Measurements from ENCODE around the gene RNF166. TPM values are rescaled to one million over a fixed set of nuclear protein-coding genes. Genes with fewer than 3 reads are reported as not detected.
A peak's percentile ranks its signal among the peaks of the same experiment; 100 is the strongest.

The RNF166 gene
- total and polyA plus RNA-seq, 2 of the 13 experiments (the other 11 are each of a cell fraction or from before 2014, with no cell fraction given) = 21.4 to 23.0 TPM

DNA sequence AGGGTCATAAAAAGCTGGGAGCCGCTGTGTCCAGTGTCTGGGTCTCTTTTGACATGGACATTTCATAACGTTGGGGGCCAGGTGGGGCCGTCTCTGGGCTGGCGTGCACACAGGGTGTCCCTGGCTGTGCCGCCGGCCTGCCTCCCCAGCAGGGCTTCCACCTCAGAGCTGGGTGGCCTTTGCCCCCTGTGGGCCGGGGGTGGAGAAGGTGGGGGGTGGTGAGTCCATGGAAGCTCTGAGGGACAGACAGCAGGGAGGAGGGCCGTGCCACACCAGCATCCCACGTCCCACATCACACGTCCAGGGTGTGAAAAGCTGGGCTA, 19.0 kb downstream of the RNF166 start (continued):
- TF ChIP-seq MAZ (IDR thresholded peaks at IDR 0.05; ENCODE audit: borderline replicate concordance, low read depth, low read length) (no peak), MAZ (CRISPR knock-in tag; IDR thresholded peaks at IDR 0.05; ENCODE audit: low read depth) (0 out of 2 replicates have a peak, but pooled peaks have one; percentile 43), PAWR (CRISPR knock-in tag; IDR thresholded peaks at IDR 0.05; ENCODE audit: borderline replicate concordance) (no peak), ATF7 (IDR thresholded peaks at IDR 0.05) (no peak), ATF7 (CRISPR knock-in tag; IDR thresholded peaks at IDR 0.05) (no peak), ZFP36 (IDR thresholded peaks at IDR 0.05; ENCODE audit: borderline replicate concordance, low read depth, low read length, partially characterized antibody) (no peak), ESRRA (CRISPR knock-in tag; IDR thresholded peaks at IDR 0.05; ENCODE audit: low read depth) (no peak), ZNF350 (CRISPR knock-in tag; IDR thresholded peaks at IDR 0.05; ENCODE audit: borderline replicate concordance, low read depth) (no peak), ZNF263 (CRISPR knock-in tag; IDR thresholded peaks at IDR 0.05) (peak; percentile 64; the same call in 1 of the 2 replicates), NFATC3 (CRISPR knock-in tag; IDR thresholded peaks at IDR 0.05) (no peak), ATF1 (CRISPR knock-in tag; IDR thresholded peaks at IDR 0.05) (no peak), SATB2 (CRISPR knock-in tag; IDR thresholded peaks at IDR 0.05) (no peak), ZNF30 (CRISPR knock-in tag; IDR thresholded peaks at IDR 0.05) (no peak), ZNF225 (CRISPR knock-in tag; IDR thresholded peaks at IDR 0.05) (no peak), ZNF251 (CRISPR knock-in tag; IDR thresholded peaks at IDR 0.05) (no peak), ARNT (IDR thresholded peaks at IDR 0.05) (no peak), KLF16 (CRISPR knock-in tag; IDR thresholded peaks at IDR 0.05) (no peak)
- TF ChIP-seq, protein P1, sequence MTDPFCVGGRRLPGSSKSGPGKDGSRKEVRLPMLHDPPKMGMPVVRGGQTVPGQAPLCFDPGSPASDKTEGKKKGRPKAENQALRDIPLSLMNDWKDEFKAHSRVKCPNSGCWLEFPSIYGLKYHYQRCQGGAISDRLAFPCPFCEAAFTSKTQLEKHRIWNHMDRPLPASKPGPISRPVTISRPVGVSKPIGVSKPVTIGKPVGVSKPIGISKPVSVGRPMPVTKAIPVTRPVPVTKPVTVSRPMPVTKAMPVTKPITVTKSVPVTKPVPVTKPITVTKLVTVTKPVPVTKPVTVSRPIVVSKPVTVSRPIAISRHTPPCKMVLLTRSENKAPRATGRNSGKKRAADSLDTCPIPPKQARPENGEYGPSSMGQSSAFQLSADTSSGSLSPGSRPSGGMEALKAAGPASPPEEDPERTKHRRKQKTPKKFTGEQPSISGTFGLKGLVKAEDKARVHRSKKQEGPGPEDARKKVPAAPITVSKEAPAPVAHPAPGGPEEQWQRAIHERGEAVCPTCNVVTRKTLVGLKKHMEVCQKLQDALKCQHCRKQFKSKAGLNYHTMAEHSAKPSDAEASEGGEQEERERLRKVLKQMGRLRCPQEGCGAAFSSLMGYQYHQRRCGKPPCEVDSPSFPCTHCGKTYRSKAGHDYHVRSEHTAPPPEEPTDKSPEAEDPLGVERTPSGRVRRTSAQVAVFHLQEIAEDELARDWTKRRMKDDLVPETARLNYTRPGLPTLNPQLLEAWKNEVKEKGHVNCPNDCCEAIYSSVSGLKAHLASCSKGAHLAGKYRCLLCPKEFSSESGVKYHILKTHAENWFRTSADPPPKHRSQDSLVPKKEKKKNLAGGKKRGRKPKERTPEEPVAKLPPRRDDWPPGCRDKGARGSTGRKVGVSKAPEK (CRISPR knock-in tag; IDR thresholded peaks at IDR 0.05; ENCODE audit: borderline replicate concordance) = 0 out of 2 replicates have a peak, but pooled peaks have one; percentile 24
- TF ChIP-seq, protein P2, sequence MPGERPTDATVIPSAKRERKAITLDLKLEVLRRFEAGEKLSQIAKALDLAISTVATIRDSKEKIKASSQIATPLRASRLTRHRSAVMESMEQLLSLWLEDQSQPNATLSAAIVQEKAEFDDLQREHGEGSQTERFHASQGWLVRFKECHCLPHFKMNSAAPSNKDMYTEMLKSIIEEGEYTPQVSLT (CRISPR knock-in tag; IDR thresholded peaks at IDR 0.05; ENCODE audit: borderline replicate concordance, low read depth) = no peak
- TF ChIP-seq, protein P3, sequence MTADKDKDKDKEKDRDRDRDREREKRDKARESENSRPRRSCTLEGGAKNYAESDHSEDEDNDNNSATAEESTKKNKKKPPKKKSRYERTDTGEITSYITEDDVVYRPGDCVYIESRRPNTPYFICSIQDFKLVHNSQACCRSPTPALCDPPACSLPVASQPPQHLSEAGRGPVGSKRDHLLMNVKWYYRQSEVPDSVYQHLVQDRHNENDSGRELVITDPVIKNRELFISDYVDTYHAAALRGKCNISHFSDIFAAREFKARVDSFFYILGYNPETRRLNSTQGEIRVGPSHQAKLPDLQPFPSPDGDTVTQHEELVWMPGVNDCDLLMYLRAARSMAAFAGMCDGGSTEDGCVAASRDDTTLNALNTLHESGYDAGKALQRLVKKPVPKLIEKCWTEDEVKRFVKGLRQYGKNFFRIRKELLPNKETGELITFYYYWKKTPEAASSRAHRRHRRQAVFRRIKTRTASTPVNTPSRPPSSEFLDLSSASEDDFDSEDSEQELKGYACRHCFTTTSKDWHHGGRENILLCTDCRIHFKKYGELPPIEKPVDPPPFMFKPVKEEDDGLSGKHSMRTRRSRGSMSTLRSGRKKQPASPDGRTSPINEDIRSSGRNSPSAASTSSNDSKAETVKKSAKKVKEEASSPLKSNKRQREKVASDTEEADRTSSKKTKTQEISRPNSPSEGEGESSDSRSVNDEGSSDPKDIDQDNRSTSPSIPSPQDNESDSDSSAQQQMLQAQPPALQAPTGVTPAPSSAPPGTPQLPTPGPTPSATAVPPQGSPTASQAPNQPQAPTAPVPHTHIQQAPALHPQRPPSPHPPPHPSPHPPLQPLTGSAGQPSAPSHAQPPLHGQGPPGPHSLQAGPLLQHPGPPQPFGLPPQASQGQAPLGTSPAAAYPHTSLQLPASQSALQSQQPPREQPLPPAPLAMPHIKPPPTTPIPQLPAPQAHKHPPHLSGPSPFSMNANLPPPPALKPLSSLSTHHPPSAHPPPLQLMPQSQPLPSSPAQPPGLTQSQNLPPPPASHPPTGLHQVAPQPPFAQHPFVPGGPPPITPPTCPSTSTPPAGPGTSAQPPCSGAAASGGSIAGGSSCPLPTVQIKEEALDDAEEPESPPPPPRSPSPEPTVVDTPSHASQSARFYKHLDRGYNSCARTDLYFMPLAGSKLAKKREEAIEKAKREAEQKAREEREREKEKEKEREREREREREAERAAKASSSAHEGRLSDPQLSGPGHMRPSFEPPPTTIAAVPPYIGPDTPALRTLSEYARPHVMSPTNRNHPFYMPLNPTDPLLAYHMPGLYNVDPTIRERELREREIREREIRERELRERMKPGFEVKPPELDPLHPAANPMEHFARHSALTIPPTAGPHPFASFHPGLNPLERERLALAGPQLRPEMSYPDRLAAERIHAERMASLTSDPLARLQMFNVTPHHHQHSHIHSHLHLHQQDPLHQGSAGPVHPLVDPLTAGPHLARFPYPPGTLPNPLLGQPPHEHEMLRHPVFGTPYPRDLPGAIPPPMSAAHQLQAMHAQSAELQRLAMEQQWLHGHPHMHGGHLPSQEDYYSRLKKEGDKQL (CRISPR knock-in tag; IDR thresholded peaks at IDR 0.05; ENCODE audit: low read depth) = no peak
- TF ChIP-seq, protein P4, sequence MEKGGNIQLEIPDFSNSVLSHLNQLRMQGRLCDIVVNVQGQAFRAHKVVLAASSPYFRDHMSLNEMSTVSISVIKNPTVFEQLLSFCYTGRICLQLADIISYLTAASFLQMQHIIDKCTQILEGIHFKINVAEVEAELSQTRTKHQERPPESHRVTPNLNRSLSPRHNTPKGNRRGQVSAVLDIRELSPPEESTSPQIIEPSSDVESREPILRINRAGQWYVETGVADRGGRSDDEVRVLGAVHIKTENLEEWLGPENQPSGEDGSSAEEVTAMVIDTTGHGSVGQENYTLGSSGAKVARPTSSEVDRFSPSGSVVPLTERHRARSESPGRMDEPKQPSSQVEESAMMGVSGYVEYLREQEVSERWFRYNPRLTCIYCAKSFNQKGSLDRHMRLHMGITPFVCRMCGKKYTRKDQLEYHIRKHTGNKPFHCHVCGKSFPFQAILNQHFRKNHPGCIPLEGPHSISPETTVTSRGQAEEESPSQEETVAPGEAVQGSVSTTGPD (CRISPR knock-in tag; IDR thresholded peaks at IDR 0.05) = no peak
